Astrocyte (in vitro differentiated cells and primary cell): ENCODE results near the gene MTX1. TPM values are rescaled to one million over a fixed set of nuclear protein-coding genes. Genes with fewer than 3 reads are reported as not detected.

Experiments used
- DNase-seq: peaks from one replicate; pipeline ENCODE4 v3.0.0-alpha.2; 2010; ENCODE audit warnings: low read depth
- FAIRE-seq: peaks from 2 replicates; lab custom pipeline; 2011; peaks lifted over from hg19 to GRCh38; lab: Jason Lieb, UNC
- H2AFZ ChIP-seq: 2 replicates; pipeline ENCODE4 v1.6.0; 2012; ENCODE audit warnings: low read depth, low read length, inconsistent platforms
- H3K27ac ChIP-seq: 2 replicates; pipeline ENCODE4 v1.5.1; 2011; ENCODE audit warnings: low read depth, low read length, inconsistent platforms
- H3K27me3 ChIP-seq: 2 replicates; pipeline ENCODE4 v1.6.0; 2011; ENCODE audit warnings: low read length, inconsistent platforms; ENCODE audit not compliant: insufficient read depth
- H3K36me3 ChIP-seq: 2 replicates; pipeline ENCODE4 v1.5.1; 2011; ENCODE audit warnings: low read length, inconsistent platforms; ENCODE audit not compliant: insufficient read depth
- H3K4me1 ChIP-seq: 2 replicates; pipeline ENCODE4 v1.5.1; 2011; ENCODE audit warnings: low read length, inconsistent platforms; ENCODE audit not compliant: insufficient read depth
- H3K4me2 ChIP-seq: 2 replicates; pipeline ENCODE4 v1.6.0; 2012; ENCODE audit warnings: low read length, inconsistent platforms
- H3K4me3 ChIP-seq: 2 replicates; pipeline ENCODE4 v1.5.1; 2011; ENCODE audit warnings: low read depth, mild to moderate bottlenecking, low read length, inconsistent platforms; ENCODE audit not compliant: insufficient read depth
- H3K79me2 ChIP-seq: 2 replicates; pipeline ENCODE4 v1.6.0; 2012; ENCODE audit warnings: mild to moderate bottlenecking, low read length, inconsistent platforms; ENCODE audit not compliant: insufficient read depth
- H3K9ac ChIP-seq: 2 replicates; pipeline ENCODE4 v1.6.0; 2012; ENCODE audit warnings: mild to moderate bottlenecking, low read length, inconsistent platforms
- H3K9me3 ChIP-seq: 2 replicates; pipeline ENCODE4 v1.5.1; 2012; ENCODE audit warnings: low read depth, mild to moderate bottlenecking, low read length, inconsistent platforms; ENCODE audit not compliant: insufficient read depth
- H4K20me1 ChIP-seq: 2 replicates; pipeline ENCODE4 v1.6.0; 2012; ENCODE audit warnings: low read length, inconsistent platforms; ENCODE audit not compliant: insufficient read depth
- H3K27ac Mint-ChIP-seq: one replicate; pipeline ENCODE4 v1.8.0; 2021; ENCODE audit warnings: mild to moderate bottlenecking, mixed read lengths; ENCODE audit not compliant: unreplicated experiment
- H3K27me3 Mint-ChIP-seq: one replicate; pipeline ENCODE4 v1.8.0; 2021; ENCODE audit warnings: low read depth, mixed read lengths; ENCODE audit not compliant: unreplicated experiment
- H3K36me3 Mint-ChIP-seq: one replicate; pipeline ENCODE4 v1.8.0; 2021; ENCODE audit warnings: low read depth, mixed read lengths; ENCODE audit not compliant: unreplicated experiment
- H3K4me1 Mint-ChIP-seq: one replicate; pipeline ENCODE4 v1.8.0; 2021; ENCODE audit warnings: low read depth, mixed read lengths; ENCODE audit not compliant: unreplicated experiment
- H3K4me3 Mint-ChIP-seq: one replicate; pipeline ENCODE4 v1.8.0; 2021; ENCODE audit warnings: mild to moderate bottlenecking, moderate library complexity, mixed read lengths; ENCODE audit not compliant: unreplicated experiment
- H3K9me3 Mint-ChIP-seq: one replicate; pipeline ENCODE4 v1.8.0; 2021; ENCODE audit warnings: mild to moderate bottlenecking, mixed read lengths; ENCODE audit not compliant: unreplicated experiment
- EZH2 ChIP-seq: IDR thresholded peaks from 2 replicates; pipeline ENCODE4 v1.6.1; 2012; ENCODE audit warnings: mild to moderate bottlenecking, low read length, inconsistent platforms; ENCODE audit not compliant: insufficient read depth
- total RNA-seq: library from RNA; stranded (reverse); gene quantifications from 2 replicates; pipeline ENCODE4 v1.2.1, GENCODE V29; 2021
- TF ChIP-seq, protein P1 (sequence below): IDR thresholded peaks from 2 replicates; pipeline ENCODE4 v1.5.1; 2011; ENCODE audit warnings: low read depth, mild to moderate bottlenecking, inconsistent platforms, low read length, moderate library complexity; ENCODE audit not compliant: insufficient read depth

MTX1 gene
- total RNA-seq, 1 donor from 2014 or later, result 41.8 TPM

GRCh38 chr1:155254714-155255242 lies 46.3 kb downstream of the MTX1 start:
- TF ChIP-seq, protein P1, sequence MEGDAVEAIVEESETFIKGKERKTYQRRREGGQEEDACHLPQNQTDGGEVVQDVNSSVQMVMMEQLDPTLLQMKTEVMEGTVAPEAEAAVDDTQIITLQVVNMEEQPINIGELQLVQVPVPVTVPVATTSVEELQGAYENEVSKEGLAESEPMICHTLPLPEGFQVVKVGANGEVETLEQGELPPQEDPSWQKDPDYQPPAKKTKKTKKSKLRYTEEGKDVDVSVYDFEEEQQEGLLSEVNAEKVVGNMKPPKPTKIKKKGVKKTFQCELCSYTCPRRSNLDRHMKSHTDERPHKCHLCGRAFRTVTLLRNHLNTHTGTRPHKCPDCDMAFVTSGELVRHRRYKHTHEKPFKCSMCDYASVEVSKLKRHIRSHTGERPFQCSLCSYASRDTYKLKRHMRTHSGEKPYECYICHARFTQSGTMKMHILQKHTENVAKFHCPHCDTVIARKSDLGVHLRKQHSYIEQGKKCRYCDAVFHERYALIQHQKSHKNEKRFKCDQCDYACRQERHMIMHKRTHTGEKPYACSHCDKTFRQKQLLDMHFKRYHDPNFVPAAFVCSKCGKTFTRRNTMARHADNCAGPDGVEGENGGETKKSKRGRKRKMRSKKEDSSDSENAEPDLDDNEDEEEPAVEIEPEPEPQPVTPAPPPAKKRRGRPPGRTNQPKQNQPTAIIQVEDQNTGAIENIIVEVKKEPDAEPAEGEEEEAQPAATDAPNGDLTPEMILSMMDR, result no peak
- TF ChIP-seq EZH2, result no peak
- no peaks in the 10 kb centered on the region for H3K9me3 ChIP-seq
- no peak for FAIRE-seq
- H3K4me3 ChIP-seq, result peak overlapping the region; percentile 79
- peak overlapping the region; percentile 97 for H3K4me2 ChIP-seq
- Mint-ChIP-seq H3K27ac (no peak overlapping the region), H3K9me3 (no peaks in the 10 kb centered on the region), H3K36me3 (peaks cover 10% of the 10 kb centered on the region), H3K27me3 (no peaks in the 10 kb centered on the region), H3K4me1 (peaks cover 21% of the 10 kb centered on the region), H3K4me3 (peak overlapping the region; percentile 82)
- peak overlapping the region; percentile 82 for H3K9ac ChIP-seq
- H3K36me3 ChIP-seq, result peaks cover 7% of the 10 kb centered on the region
- no peaks in the 10 kb centered on the region for H4K20me1 ChIP-seq
- H3K4me1 ChIP-seq, result peaks cover 28% of the 10 kb centered on the region
- peak overlapping the region; percentile 54 for H2AFZ ChIP-seq
- H3K27ac ChIP-seq, result peak overlapping the region; percentile 83
- no peaks in the 10 kb centered on the region for H3K27me3 ChIP-seq
- H3K79me2 ChIP-seq, result peaks cover 17% of the 10 kb centered on the region
- no peak for DNase-seq

DNA sequence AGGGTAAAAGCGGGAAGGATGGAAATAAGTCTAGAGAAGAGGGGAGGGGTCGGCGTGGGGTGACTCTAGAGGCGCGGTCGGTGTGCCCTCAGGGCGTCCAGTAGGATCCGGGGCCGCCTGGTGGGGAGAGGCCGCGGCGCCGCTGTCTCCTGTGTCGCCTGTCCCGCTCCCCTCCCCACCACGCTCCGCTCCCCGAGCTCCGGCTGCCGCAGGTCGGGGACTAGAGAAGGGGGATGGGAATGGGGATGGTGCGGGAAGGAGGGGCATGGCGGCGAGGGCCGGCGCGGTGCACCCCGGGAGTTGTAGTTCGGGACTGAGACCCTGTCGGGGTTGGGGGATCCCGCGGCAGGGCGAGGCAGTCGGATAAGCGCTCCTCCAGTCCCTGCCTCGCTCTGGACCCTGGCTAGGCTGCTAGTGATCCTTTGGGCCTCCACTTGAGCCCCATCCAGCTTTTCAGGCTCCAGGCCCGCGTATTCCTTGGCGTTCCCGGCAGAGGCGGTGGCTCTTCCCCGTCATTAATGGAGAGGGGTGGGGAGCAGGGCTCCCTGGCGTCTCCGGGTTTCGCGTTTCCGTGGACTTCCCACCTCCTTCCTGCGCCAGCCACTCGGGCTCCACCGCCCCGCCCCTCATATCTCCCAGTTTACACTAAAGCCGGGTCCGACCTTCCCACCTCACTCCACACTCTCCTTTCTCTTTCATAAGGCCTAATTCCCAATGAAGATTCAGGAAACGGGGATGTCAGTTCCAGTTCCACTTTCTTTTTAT lies 46.9 kb downstream of the MTX1 start, which contains the start of gene ENTREP3:
Gene ENTREP3, minus strand, starts transcription at position 241 of the 765 bp plus-strand sequence. CDS start 606 bp downstream, outside the sequence.
- peaks cover 10% of the 10 kb centered on the region for H3K36me3 Mint-ChIP-seq
- Histone ChIP-seq H3K4me2 (peak within 1 kb of the TSS; percentile 97), H3K36me3 (peaks cover 7% of the 10 kb centered on the region), H3K4me1 (peaks cover 27% of the 10 kb centered on the region), H3K4me3 (peak within 1 kb of the TSS; percentile 79), H3K79me2 (peaks cover 21% of the 10 kb centered on the region), H3K9me3 (no peaks in the 10 kb centered on the region), H3K9ac (peak within 1 kb of the TSS; percentile 82), H4K20me1 (no peaks in the 10 kb centered on the region), H2AFZ (peak within 1 kb of the TSS; percentile 98), H3K27ac (peak within 1 kb of the TSS; percentile 83), H3K27me3 (no peaks in the 10 kb centered on the region)
- FAIRE-seq (no peak), DNase-seq (peak; percentile 66)
- no peaks in the 10 kb centered on the region for H3K9me3 Mint-ChIP-seq
- H3K27me3 Mint-ChIP-seq, result no peaks in the 10 kb centered on the region
- H3K4me3 Mint-ChIP-seq, result peak within 1 kb of the TSS; percentile 82
- H3K27ac Mint-ChIP-seq, result peak within 1 kb of the TSS; percentile 77
- peaks cover 23% of the 10 kb centered on the region for H3K4me1 Mint-ChIP-seq
- TF ChIP-seq EZH2, result no peak
- TF ChIP-seq, protein P1, result no peak
